ENCODE data around the gene SEPTIN3.

DNA sequence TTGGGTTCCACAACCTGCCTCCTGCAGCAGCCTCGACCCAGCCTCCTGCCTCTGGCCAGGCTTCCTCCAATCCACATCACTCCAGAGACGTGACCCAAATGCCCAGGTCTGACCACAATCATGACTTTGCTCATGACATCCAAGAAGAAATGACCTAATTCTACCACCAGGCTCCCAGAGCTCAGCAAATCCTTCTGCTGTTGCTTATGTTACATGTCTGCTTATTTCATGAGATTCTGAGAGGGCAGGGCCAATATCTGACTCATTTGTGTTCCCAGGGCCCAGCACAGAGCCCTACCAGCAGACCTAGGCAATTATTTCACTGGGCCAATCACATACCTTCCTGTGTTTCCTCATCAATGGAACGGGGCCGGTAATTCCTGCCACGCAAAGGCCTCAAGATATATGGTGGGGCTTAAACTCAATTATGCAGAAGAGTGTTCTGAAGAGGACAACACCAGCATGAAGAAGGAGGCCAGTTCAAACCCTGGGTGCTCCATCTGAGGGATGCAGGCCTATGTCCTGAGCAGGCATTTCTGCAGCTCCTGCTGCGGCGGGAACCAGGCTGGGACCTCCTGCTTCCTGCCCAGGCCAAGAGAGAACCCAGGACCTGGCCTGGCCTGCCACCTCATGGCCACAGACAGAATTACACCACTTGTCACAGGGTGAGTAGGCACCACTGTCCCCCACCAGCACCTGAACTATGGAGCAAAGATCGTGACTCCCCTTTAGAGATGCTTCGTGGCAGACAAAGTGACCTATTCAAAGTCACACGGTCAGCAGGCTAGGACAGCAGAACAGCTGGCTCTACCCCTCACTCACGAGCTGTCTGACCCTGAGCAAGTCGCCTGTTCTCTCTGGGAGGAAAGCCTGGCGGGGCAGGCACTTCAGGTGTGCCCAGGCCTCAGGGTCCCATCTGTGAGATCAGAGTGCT, 28.1 kb upstream of the SEPTIN3 start:
- no peak for TF ChIP-seq POLR2A (IDR thresholded peaks at IDR 0.05)
- peak; percentile 18 for TF ChIP-seq POLR2AphosphoS5 (IDR thresholded peaks at IDR 0.05)

Data from gastroesophageal sphincter (tissue), 2 donors.